ENCODE results near the gene SSX7. TPM values are rescaled to one million over a fixed set of nuclear protein-coding genes. Genes with fewer than 3 reads are reported as not detected.

SSX7 gene
- total RNA-seq (2014; rRNA removed; shearing (Covaris generic)): not detected in 2 replicates

GRCh38 chrX:52654800-52655199 lies at the start of gene SSX7:
SSX7 (minus strand) TSS chrX:52654900; CDS start chrX:52653472, 1,428 bp downstream.

Small RNA genes within 50 kb of the gene (small RNA-seq; reads per million reads assigned to genes)
- gene AL450023.3: not detected
- not detected for gene RNA5SP504

Other genes with a start within 250 kb of the SSX7 start
- gene XAGE1A, start 159.1 kb downstream of the SSX7 start, total RNA-seq (2014; rRNA removed; shearing (Covaris generic)): 215 and 216 TPM in 2 replicates
- 435 and 492 TPM in 2 replicates for gene XAGE1B, start 137.8 kb downstream of the SSX7 start, total RNA-seq (2014; rRNA removed; shearing (Covaris generic))
- 0.72 and 4.5 TPM in 2 replicates for gene SSX2, start 52.3 kb upstream of the SSX7 start, total RNA-seq (2014; rRNA removed; shearing (Covaris generic))
- 24.9 and 31.2 TPM in 2 replicates for gene SSX2B, start 96.4 kb upstream of the SSX7 start, total RNA-seq (2014; rRNA removed; shearing (Covaris generic))
- not detected in 2 replicates for gene SPANXN5, start 142.5 kb upstream of the SSX7 start, total RNA-seq (2014; rRNA removed; shearing (Covaris generic))
- gene XAGE5, start 156.4 kb upstream of the SSX7 start, total RNA-seq (2014; rRNA removed; shearing (Covaris generic)): not detected in 2 replicates
- not detected in 2 replicates for gene XAGE3, start 213.2 kb upstream of the SSX7 start, total RNA-seq (2014; rRNA removed; shearing (Covaris generic))
- 39.3 and 51.9 TPM in 2 replicates for gene FAM156B, start 242.4 kb upstream of the SSX7 start, total RNA-seq (2014; rRNA removed; shearing (Covaris generic))